ENCODE data around the gene THEM4.
"Not testable (repeated sequence)": the region's sequence is repeated elsewhere in the genome, so short reads cannot be mapped to it uniquely, and the experiment has no call there.

THEM4 gene

GRCh38 chr1:151912973-151913372 lies 3.7 kb upstream of the THEM4 start:
- Histone ChIP-seq H3K36me3 (ENCODE audit: control insufficient read depth, insufficient read depth, low read length) (peaks cover 2% of the 10 kb centered on the region), H3K4me1 (ENCODE audit: control insufficient read depth, insufficient read depth, low read length) (no peaks in the 10 kb centered on the region), H3K27ac (ENCODE audit: insufficient read depth, low read depth, low read length, poor library complexity, severe bottlenecking) (no peak overlapping the region), H3K27me3 (ENCODE audit: control insufficient read depth, insufficient read depth, low read length, poor library complexity, severe bottlenecking) (peaks cover 11% of the 10 kb centered on the region), H3K9me3 (ENCODE audit: control insufficient read depth, low read length) (no peaks in the 10 kb centered on the region), H3K4me3 (ENCODE audit: insufficient read depth, low read depth, low read length) (no peak overlapping the region)
- WGBS, 2 experiments = 80% methylated on average over 1 of the region's 1 CpG; no CpG with 5 or more reads in 1 of the 2 experiments

GRCh38 chr1:151908228-151908691 lies 1.1 kb downstream of the THEM4 start:
- Histone ChIP-seq H3K36me3 (ENCODE audit: control insufficient read depth, insufficient read depth, low read length) (peaks cover 6% of the 10 kb centered on the region), H3K4me3 (ENCODE audit: insufficient read depth, low read depth, low read length) (no peak overlapping the region), H3K9me3 (ENCODE audit: control insufficient read depth, low read length) (no peaks in the 10 kb centered on the region), H3K27ac (ENCODE audit: insufficient read depth, low read depth, low read length, poor library complexity, severe bottlenecking) (no peak overlapping the region), H3K4me1 (ENCODE audit: control insufficient read depth, insufficient read depth, low read length) (no peaks in the 10 kb centered on the region), H3K27me3 (ENCODE audit: control insufficient read depth, insufficient read depth, low read length, poor library complexity, severe bottlenecking) (peaks cover 11% of the 10 kb centered on the region)
- 73 to 79% methylated on average over 10 of the region's 10 CpGs for WGBS, 2 experiments

- no peak overlapping the region for H3K27ac ChIP-seq (ENCODE audit: insufficient read depth, low read depth, low read length, poor library complexity, severe bottlenecking)
- H3K4me1 ChIP-seq (ENCODE audit: control insufficient read depth, insufficient read depth, low read length) = no peaks in the 10 kb centered on the region
- peaks cover 11% of the 10 kb centered on the region for H3K27me3 ChIP-seq (ENCODE audit: control insufficient read depth, insufficient read depth, low read length, poor library complexity, severe bottlenecking)
- no peaks in the 10 kb centered on the region for H3K9me3 ChIP-seq (ENCODE audit: control insufficient read depth, low read length)
- H3K4me3 ChIP-seq (ENCODE audit: insufficient read depth, low read depth, low read length) = no peak overlapping the region
- H3K36me3 ChIP-seq (ENCODE audit: control insufficient read depth, insufficient read depth, low read length) = peaks cover 6% of the 10 kb centered on the region
- WGBS, 2 experiments = 88 to 90% methylated on average over 9 of the region's 9 CpGs
Observed at GRCh38 chr1:151907363-151908139, 1.8 kb downstream of the THEM4 start.

GRCh38 chr1:151906324-151906645 lies 3.0 kb downstream of the THEM4 start:
- H3K4me3 ChIP-seq (ENCODE audit: insufficient read depth, low read depth, low read length); H3K4me1 ChIP-seq (ENCODE audit: control insufficient read depth, insufficient read depth, low read length); H3K36me3 ChIP-seq (ENCODE audit: control insufficient read depth, insufficient read depth, low read length); H3K9me3 ChIP-seq (ENCODE audit: control insufficient read depth, low read length); H3K27ac ChIP-seq (ENCODE audit: insufficient read depth, low read depth, low read length, poor library complexity, severe bottlenecking): not testable (repeated sequence)
- H3K27me3 ChIP-seq (ENCODE audit: control insufficient read depth, insufficient read depth, low read length, poor library complexity, severe bottlenecking) = peaks cover 11% of the 10 kb centered on the region
- WGBS, 2 experiments = 94 to 96% methylated on average over 14 of the region's 14 CpGs

- peaks cover 11% of the 10 kb centered on the region for H3K27me3 ChIP-seq (ENCODE audit: control insufficient read depth, insufficient read depth, low read length, poor library complexity, severe bottlenecking)
- 94 to 95% methylated on average over 21 to 22 of the region's 22 CpGs for WGBS, 2 experiments
Observed at GRCh38 chr1:151905443-151906323, 3.6 kb downstream of the THEM4 start.

GRCh38 chr1:151905070-151905442 lies 4.3 kb downstream of the THEM4 start:
- Histone ChIP-seq H3K4me1 (ENCODE audit: control insufficient read depth, insufficient read depth, low read length) (no peaks in the 10 kb centered on the region), H3K27me3 (ENCODE audit: control insufficient read depth, insufficient read depth, low read length, poor library complexity, severe bottlenecking) (peaks cover 6% of the 10 kb centered on the region), H3K9me3 (ENCODE audit: control insufficient read depth, low read length) (no peaks in the 10 kb centered on the region), H3K27ac (ENCODE audit: insufficient read depth, low read depth, low read length, poor library complexity, severe bottlenecking) (no peak overlapping the region), H3K36me3 (ENCODE audit: control insufficient read depth, insufficient read depth, low read length) (peaks cover 6% of the 10 kb centered on the region), H3K4me3 (ENCODE audit: insufficient read depth, low read depth, low read length) (no peak overlapping the region)
- 88% methylated on average over 2 of the region's 2 CpGs for WGBS, 2 experiments

More at GRCh38 chr1:151905443-151906323, 3.6 kb downstream of the THEM4 start:
- H3K36me3 ChIP-seq (ENCODE audit: control insufficient read depth, insufficient read depth, low read length); H3K27ac ChIP-seq (ENCODE audit: insufficient read depth, low read depth, low read length, poor library complexity, severe bottlenecking); H3K9me3 ChIP-seq (ENCODE audit: control insufficient read depth, low read length); H3K4me1 ChIP-seq (ENCODE audit: control insufficient read depth, insufficient read depth, low read length); H3K4me3 ChIP-seq (ENCODE audit: insufficient read depth, low read depth, low read length): not testable (repeated sequence)

- no peak overlapping the region for H3K4me3 ChIP-seq (ENCODE audit: insufficient read depth, low read depth, low read length)
- no peaks in the 10 kb centered on the region for H3K4me1 ChIP-seq (ENCODE audit: control insufficient read depth, insufficient read depth, low read length)
- H3K27me3 ChIP-seq (ENCODE audit: control insufficient read depth, insufficient read depth, low read length, poor library complexity, severe bottlenecking) = no peaks in the 10 kb centered on the region
- no peaks in the 10 kb centered on the region for H3K9me3 ChIP-seq (ENCODE audit: control insufficient read depth, low read length)
- peaks cover 3% of the 10 kb centered on the region for H3K36me3 ChIP-seq (ENCODE audit: control insufficient read depth, insufficient read depth, low read length)
- no peak overlapping the region for H3K27ac ChIP-seq (ENCODE audit: insufficient read depth, low read depth, low read length, poor library complexity, severe bottlenecking)
- 80 to 100% methylated on average over 1 to 2 of the region's 2 CpGs for WGBS, 2 experiments
Observed at GRCh38 chr1:151902858-151903257, 6.5 kb downstream of the THEM4 start.

GRCh38 chr1:151900804-151901203 lies 8.5 kb downstream of the THEM4 start:
- not testable (repeated sequence) for H3K36me3 ChIP-seq (ENCODE audit: control insufficient read depth, insufficient read depth, low read length); H3K27me3 ChIP-seq (ENCODE audit: control insufficient read depth, insufficient read depth, low read length, poor library complexity, severe bottlenecking); H3K4me3 ChIP-seq (ENCODE audit: insufficient read depth, low read depth, low read length); H3K27ac ChIP-seq (ENCODE audit: insufficient read depth, low read depth, low read length, poor library complexity, severe bottlenecking); H3K9me3 ChIP-seq (ENCODE audit: control insufficient read depth, low read length); H3K4me1 ChIP-seq (ENCODE audit: control insufficient read depth, insufficient read depth, low read length)
- 94 to 96% methylated on average over 3 of the region's 3 CpGs for WGBS, 2 experiments

GRCh38 chr1:151898519-151898991 lies 10.8 kb downstream of the THEM4 start:
- Histone ChIP-seq H3K36me3 (ENCODE audit: control insufficient read depth, insufficient read depth, low read length) (no peaks in the 10 kb centered on the region), H3K27me3 (ENCODE audit: control insufficient read depth, insufficient read depth, low read length, poor library complexity, severe bottlenecking) (no peaks in the 10 kb centered on the region), H3K4me3 (ENCODE audit: insufficient read depth, low read depth, low read length) (no peak overlapping the region), H3K27ac (ENCODE audit: insufficient read depth, low read depth, low read length, poor library complexity, severe bottlenecking) (no peak overlapping the region), H3K4me1 (ENCODE audit: control insufficient read depth, insufficient read depth, low read length) (no peaks in the 10 kb centered on the region), H3K9me3 (ENCODE audit: control insufficient read depth, low read length) (no peaks in the 10 kb centered on the region)
- 81 to 90% methylated on average over 2 of the region's 2 CpGs for WGBS, 2 experiments

- H3K36me3 ChIP-seq (ENCODE audit: control insufficient read depth, insufficient read depth, low read length) = no peaks in the 10 kb centered on the region
- H3K27me3 ChIP-seq (ENCODE audit: control insufficient read depth, insufficient read depth, low read length, poor library complexity, severe bottlenecking) = no peaks in the 10 kb centered on the region
- H3K4me1 ChIP-seq (ENCODE audit: control insufficient read depth, insufficient read depth, low read length) = no peaks in the 10 kb centered on the region
- WGBS, 2 experiments = 91 to 93% methylated on average over 10 of the region's 10 CpGs
- no peaks in the 10 kb centered on the region for H3K9me3 ChIP-seq (ENCODE audit: control insufficient read depth, low read length)
- H3K4me3 ChIP-seq (ENCODE audit: insufficient read depth, low read depth, low read length) = no peak overlapping the region
- no peak overlapping the region for H3K27ac ChIP-seq (ENCODE audit: insufficient read depth, low read depth, low read length, poor library complexity, severe bottlenecking)
Observed at GRCh38 chr1:151897991-151898431, 11.3 kb downstream of the THEM4 start.
